ENCODE results near the gene C7orf33. TPM values are rescaled to one million over a fixed set of nuclear protein-coding genes. Genes with fewer than 3 reads are reported as not detected.

Gene C7orf33
- total and polyA plus RNA-seq, 2 of the 8 experiments (the other 6 are each of a cell fraction or from before 2014, with no cell fraction given) = not detected

DNA sequence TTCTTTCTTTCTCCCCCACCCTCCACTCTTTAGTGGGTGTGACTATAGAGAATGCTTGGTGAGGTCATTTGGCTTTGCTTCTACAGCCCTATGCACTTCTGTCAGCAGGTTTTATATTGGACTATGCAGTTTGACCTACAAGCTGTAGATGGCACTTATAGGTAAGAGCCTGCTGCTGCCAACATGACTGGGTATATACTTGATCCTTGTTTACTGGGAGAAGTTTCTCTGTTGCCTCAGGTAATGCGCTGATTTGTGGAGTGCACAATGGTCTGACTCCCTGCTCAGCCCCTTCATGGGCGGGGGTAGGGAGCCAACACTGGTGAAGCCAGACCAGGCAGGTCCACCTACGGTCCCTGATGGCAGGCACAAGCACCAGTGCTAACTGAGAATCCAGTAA, 33.7 kb upstream of the C7orf33 start (continued):
- TF ChIP-seq, protein P1, sequence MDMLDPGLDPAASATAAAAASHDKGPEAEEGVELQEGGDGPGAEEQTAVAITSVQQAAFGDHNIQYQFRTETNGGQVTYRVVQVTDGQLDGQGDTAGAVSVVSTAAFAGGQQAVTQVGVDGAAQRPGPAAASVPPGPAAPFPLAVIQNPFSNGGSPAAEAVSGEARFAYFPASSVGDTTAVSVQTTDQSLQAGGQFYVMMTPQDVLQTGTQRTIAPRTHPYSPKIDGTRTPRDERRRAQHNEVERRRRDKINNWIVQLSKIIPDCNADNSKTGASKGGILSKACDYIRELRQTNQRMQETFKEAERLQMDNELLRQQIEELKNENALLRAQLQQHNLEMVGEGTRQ (IDR thresholded peaks at IDR 0.05; ENCODE audit: low read length) = no peak

Measured in H1 (cell line).